ENCODE measurements around the gene STX8.

Gene STX8

DNA sequence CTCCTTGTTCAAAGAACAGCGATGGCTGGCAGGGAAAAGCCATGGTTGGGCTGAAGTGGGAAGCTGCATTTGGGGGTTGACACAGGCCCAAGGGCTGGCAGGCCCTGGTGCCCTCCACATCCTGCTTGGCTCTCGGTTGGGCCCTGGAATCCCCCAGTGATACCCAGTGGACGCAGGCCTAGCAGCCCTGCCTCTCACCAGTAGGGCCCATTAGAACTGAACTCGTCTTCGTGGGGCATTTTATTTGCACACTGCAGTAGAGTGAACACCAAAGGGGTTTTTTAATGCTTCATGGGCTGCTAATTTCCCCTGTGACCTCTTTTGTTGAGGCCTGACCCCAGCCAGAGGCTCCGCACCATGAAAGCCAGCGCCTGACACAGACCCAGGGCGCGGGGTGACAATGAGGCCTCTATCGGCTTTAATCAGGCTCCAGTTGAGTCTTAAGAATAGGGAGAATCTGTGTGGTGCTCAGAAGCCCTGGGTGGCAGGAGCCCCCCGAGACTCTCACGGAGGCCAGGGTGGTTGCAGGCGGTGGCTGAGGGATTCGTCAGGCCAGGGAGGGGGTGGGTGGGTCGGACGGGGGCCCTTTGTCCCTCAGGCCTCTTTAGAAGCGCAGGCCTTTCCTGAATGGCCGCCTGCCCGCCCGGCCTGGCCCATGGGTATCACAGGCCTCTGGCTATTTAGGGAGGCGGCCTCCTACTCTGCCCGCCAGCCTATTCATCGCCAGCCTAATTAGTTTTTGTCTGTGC, 355.0 kb downstream of the STX8 start:
- DNase-seq, result no peak

GRCh38 chr17:9219631-9220397, 355.8 kb downstream of the STX8 start:
- no peak for DNase-seq

- DNase-seq, result no peak
These were observed 356.7 kb downstream of the STX8 start for GRCh38 chr17:9218911-9219310.

- DNase-seq, result no peak
These were observed 357.5 kb downstream of the STX8 start for GRCh38 chr17:9218064-9218635.

DNA sequence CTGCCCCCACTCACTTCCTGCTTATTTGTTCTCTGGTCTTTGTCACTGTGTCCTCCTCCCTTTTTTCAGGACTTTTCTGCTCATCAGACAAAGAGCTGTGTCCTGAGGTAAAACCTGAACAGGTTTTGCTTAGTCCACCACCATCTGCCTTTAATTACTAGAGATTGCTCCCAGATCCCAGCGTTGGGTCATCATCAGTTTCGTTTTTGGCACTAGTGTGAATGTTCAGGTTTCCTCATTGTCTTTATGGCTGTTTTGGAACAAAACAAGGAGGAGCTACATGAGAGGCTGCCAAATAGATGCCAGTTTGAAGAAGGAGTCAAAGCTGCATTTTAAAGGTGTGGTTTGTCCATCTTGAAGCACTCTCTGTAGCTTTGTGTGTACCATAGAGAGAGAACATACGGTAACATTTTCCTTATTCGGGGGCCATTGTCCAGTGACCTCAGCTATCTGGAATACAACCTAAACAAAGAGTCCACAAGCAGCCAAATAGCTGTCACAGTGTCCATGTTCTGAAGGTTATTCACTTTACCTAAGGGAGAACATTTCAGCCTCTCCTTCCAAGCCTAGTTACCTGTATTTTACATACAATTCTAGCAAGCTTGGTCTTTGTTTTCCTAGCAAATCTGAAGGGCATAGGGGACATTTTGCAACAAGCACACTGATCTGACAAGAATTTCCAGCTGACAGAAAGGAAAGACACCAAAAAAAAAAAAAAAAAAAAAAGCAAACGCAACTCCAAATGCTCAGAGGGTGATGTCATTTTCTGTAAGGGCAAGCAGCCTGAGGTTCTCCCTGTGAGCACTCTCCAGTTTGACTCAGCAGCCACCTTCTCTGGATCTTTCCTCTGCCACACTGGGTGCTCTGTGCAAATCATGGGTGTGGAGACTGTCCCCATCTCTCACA, 358.2 kb downstream of the STX8 start:
- no peak for DNase-seq

DNA sequence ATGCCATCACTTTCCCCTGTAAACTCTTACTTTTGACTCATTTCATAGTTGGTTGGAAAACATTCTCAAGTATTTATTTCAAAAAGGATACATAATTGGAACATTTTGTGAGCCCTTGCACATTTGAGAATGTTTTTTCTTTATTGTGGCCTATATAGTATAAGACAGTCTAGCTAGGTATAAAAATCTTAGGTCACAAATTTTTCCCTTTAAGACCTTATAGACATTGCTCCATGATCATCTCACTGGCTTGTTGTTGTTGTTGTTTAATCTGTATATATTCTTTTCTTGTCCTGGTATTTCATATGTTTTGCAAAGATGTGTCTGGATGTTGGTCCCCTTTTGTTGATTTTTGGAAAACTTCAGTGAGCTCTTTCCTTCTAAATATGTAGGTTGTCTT, 360.2 kb downstream of the STX8 start:
- no peak for DNase-seq

- DNase-seq, result no peak
These were observed 362.3 kb downstream of the STX8 start for GRCh38 chr17:9213303-9213640.

- no peak for DNase-seq
These were observed 363.0 kb downstream of the STX8 start for GRCh38 chr17:9212376-9213302.

DNA sequence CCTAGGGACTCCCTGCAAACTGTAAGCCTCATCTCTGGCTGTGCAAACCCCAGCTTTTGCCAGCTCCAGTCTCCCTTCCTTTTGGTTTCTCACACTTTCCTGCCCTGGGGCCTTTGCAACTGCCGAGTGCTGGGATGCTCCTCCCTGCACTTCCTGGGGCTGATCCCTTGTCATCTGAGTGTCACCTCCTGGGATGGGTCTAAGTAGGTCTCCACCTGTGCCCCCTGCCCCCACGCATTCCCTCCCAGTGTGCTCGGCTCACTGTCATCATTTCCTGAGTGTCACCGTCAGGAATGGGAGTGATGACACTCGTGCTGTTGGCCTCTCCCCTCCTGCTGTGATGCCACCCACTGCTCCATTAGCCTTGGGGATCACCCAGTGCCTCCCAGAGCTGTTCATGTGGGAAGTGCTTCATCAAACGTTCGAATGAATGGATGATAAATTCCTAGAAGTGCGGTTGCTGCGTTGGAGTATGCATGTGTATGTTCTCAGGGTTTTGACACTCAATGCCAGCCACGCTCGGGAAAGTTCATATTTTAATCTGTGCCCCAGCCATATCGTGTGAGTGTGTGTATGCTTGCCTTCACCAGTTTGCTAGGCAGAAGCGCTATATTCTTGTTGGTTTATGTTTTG, 364.4 kb downstream of the STX8 start:
- DNase-seq, result no peak

GRCh38 chr17:9209781-9210370, 365.7 kb downstream of the STX8 start:
- no peak for DNase-seq

DNA sequence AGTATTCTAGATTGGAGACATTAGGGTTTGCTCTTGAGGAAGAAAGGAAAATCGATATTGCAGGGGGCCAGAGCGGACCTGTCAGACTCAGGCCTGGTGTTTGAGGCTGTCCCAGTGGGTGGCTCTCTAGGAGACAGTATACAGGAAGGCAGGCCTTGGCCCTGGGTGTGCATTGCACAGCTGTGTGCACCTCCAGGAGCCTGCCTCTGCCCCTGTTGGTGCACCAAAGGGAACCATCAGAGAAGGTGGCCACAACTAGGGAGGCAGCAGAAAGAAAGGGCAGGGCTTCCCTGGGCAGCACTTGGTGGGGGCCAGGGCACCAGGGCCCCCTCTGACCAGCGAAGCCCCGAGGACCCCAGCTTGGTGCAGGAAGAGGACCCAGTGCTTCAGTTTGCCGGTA, 366.3 kb downstream of the STX8 start:
- DNase-seq, result no peak

- no peak for DNase-seq
These were observed 367.1 kb downstream of the STX8 start for GRCh38 chr17:9208381-9209105.

- no peak for DNase-seq
These were observed 368.8 kb downstream of the STX8 start for GRCh38 chr17:9206741-9207332.

DNA sequence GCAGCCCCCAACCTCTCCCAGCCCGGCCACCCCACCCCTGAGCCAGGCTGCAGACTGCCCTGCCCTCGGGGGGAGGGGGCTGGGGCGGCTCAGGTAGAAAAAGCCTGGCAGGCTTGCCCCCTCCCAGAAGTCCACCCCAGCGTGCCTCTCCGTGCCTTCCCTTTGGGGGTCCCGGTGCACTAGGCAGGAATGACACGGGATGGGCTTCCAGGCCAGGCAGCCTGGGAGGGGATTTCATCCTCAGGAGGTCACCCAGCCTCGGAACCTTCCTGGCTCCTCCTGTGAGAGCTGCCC, 369.3 kb downstream of the STX8 start:
- DNase-seq, result no peak

DNA sequence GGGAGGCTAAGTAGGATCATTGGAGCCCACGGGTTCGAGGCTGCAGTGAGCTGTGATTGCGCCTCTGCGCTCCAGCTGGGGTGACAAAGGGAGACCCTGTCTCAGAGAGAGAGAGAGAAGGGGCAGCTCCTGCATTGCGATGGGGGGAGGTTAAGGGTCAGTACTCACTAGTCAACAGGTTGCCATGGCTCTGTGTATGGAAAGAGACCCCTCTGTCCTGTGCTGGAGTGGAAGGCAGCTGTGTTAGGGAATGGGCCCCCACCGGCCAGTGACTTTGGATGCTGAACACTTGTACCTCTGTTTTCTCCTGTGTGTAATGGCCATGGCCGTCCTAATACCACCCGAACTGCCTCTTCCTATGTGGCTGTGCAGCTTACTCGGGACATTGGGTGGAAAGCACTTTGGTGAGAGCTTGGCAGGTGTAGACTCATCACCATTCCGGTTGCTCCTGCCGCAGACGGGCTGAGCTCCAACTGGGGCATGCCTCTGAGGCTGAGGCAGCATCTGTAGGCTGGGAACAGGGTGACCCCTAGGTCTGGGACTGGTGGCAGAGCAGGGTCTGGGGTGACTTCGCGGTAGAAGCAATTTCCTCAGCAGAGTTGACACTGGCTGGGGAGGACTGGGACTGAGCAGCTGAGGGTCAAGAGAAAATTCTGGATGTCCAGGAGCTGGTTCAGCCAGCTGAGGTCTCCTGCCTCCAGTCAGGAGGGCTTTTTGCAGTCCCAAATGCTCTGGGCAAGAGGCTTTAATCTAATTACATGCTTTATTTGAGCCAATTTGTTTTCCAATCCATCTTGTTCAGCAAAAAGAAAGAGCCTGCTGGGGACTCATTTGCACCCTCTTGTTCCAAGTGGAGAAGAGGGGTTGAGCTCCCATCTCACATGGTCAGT, 369.9 kb downstream of the STX8 start:
- DNase-seq, result no peak

DNA sequence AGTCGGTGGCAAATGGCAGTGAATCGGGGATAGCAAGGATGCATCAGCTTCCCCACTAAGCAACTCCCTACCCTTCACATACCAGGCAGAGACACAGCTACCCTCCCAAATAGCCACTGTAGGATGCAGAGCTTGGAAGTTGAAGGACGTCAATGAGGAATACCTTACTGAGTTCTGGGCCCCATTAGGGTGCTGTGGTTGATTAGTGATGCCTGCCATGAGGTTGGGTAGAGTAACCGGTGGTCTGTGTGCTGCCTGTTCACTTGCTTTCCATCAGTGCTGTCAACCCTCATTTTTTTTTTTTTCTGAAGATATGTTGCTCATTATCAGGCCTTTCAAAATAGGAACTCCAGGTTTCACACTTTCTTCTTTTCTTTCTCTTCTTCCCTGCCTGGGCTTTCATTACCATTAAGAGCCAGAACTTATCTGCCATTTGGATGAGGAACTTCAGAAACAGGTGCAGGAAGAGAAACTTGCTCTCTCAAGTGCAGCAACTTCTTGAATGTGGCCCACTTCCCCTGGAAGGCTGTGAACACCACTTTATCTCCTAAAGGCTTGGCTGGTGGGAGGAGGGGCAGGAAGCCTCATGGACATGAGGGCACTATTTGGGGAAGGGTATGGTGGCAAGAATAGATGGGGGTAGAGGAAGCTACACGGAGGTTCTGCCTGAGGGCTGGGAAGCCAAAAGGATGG, 370.8 kb downstream of the STX8 start:
- DNase-seq, result no peak

DNA sequence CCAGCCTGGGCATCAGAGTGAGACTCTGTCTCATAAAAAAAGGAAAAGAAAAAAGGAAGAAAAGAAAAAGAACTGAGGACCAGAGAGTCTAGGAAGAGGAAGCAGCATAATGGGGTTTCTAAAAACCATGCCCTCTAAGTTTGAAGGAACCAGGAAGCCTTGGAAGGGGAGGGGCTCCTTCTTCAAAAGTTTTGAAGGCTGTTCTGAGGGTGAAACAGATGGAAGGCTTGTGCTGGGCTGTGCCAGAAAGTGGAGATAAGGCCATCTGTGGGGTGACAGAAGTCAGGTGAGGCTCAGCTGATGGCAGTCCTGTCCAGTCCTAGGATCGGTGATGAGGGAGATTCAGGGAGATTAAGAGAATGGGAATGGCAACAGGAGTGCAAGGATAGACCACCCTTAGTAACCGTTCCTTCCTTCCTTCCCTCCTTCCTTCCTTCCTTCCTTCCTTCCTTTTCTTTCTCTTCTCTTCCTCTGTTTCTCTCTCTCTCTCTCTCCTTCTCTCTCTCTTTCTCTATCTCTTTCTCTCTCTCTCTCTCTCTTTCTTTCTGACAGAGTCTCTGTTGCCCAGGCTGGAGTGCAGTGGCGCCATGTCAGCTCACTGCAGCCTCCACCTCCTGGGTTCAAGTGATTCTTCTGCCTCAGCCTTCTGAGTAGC, 371.7 kb downstream of the STX8 start:
- no peak for DNase-seq

DNA sequence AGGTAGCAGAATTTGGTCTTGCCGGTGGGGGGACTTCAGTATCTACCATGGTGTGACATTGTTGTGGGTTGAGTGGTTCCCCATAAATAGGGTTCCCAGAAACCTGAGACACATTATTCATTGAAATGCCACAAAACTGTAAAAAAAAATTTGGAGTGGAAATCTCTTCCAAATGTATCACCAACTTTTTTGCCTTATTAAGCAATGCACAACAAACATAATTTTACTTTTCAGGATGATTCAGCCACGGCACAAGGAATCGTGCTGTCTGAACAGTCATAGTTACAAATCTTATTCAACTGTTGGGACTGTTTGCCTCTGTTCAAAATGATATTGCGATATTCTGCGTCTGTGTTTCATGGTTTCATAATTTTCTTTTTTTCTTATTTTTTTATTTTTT, 373.1 kb downstream of the STX8 start:
- no peak for DNase-seq
